Posterior cingulate gyrus (tissue), 11 donors: ENCODE data around the gene CCL2.

Source experiments
- DNase-seq, 10 donors: peaks; one replicate each; pipeline versions ENCODE4 v3.0.0 to v3.0.0-alpha.2; 2020 to 2021; ENCODE audit warnings: mixed read lengths in 3 of 10
- intact Hi-C: fragments of 100-400 bp; cut with DNase I; formaldehyde crosslinking; loops from one replicate; pipeline ENCODE4 v1.15.1; 2023

CCL2 gene

GRCh38 chr17:34236281-34236892, 18.7 kb upstream of the CCL2 start:
- intact Hi-C loops: no loop called here
- no peak for DNase-seq

GRCh38 chr17:34237458-34237857, 17.6 kb upstream of the CCL2 start:
- intact Hi-C loops: no loop called here
- no peak for DNase-seq

GRCh38 chr17:34241062-34241461, 14.0 kb upstream of the CCL2 start:
- peak in 5 of 10 donors; percentile 13 to 86 (median 31) for DNase-seq
- intact Hi-C loops: no loop called here

GRCh38 chr17:34242587-34243363, 12.3 kb upstream of the CCL2 start:
- DNase-seq: no peak
- intact Hi-C loops: no loop called here

- DNase-seq: no peak
- intact Hi-C loops: no loop called here
Measured at GRCh38 chr17:34243364-34244320, 11.4 kb upstream of the CCL2 start.

- intact Hi-C loops: no loop called here
- DNase-seq: no peak
Measured at GRCh38 chr17:34245351-34245905, 9.7 kb upstream of the CCL2 start.

GRCh38 chr17:34246446-34246845, 8.6 kb upstream of the CCL2 start:
- no peak for DNase-seq

GRCh38 chr17:34246881-34247280, 8.2 kb upstream of the CCL2 start:
- intact Hi-C loops: no loop called here

More at GRCh38 chr17:34246446-34246845, 8.6 kb upstream of the CCL2 start:
- intact Hi-C loops: no loop called here

GRCh38 chr17:34248511-34249024, 6.5 kb upstream of the CCL2 start:
- intact Hi-C loops: no loop called here
- DNase-seq: no peak

More at GRCh38 chr17:34246881-34247280, 8.2 kb upstream of the CCL2 start:
- DNase-seq: no peak

- DNase-seq: no peak
- intact Hi-C loops: no loop called here
Measured at GRCh38 chr17:34249061-34249460, 6.0 kb upstream of the CCL2 start.

GRCh38 chr17:34249478-34249877, 5.6 kb upstream of the CCL2 start:
- intact Hi-C loops: no loop called here
- no peak for DNase-seq

GRCh38 chr17:34251186-34251585, 3.9 kb upstream of the CCL2 start:
- no peak for DNase-seq
- intact Hi-C loops: loop anchor here (10.0 kb wide), 1 partner anchor 56 kb away; no protein-coding TSS in a partner anchor

- intact Hi-C loops: loop anchor here (10.0 kb wide), 1 partner anchor 57 kb away; no protein-coding TSS in a partner anchor
- no peak for DNase-seq
Measured at GRCh38 chr17:34252095-34252443, 3.0 kb upstream of the CCL2 start.

- peak; percentile 33 to 97 (median 82) for DNase-seq
- intact Hi-C loops: loop anchor here (10.0 kb wide), 1 partner anchor 58 kb away; no protein-coding TSS in a partner anchor
Measured at GRCh38 chr17:34252444-34253138, 2.5 kb upstream of the CCL2 start.

GRCh38 chr17:34253139-34253525, 2.0 kb upstream of the CCL2 start:
- intact Hi-C loops: loop anchor here (10.0 kb wide), 1 partner anchor 58 kb away; no protein-coding TSS in a partner anchor
- DNase-seq: no peak

- intact Hi-C loops: loop anchor here (10.0 kb wide), 1 partner anchor 59 kb away; no protein-coding TSS in a partner anchor
Measured at GRCh38 chr17:34254146-34254545, 939 bp upstream of the CCL2 start.

GRCh38 chr17:34255381-34255732, 272 bp downstream of the CCL2 start:
- no peak for DNase-seq
- intact Hi-C loops: loop anchor here (10.0 kb wide), 1 partner anchor 61 kb away; no protein-coding TSS in a partner anchor

More at GRCh38 chr17:34254146-34254545, 939 bp upstream of the CCL2 start:
- DNase-seq: no peak

- DNase-seq: no peak
- intact Hi-C loops: loop anchor here (10.0 kb wide), 1 partner anchor 61 kb away; no protein-coding TSS in a partner anchor
Measured at GRCh38 chr17:34255841-34256240, 756 bp downstream of the CCL2 start.

GRCh38 chr17:34257299-34257985, 2.4 kb downstream of the CCL2 start:
- no peak for DNase-seq
- intact Hi-C loops: loop anchor here (10.0 kb wide), 1 partner anchor 63 kb away; no protein-coding TSS in a partner anchor
